GM10266 (cell line): ENCODE data around the gene DUSP23.

ENCODE experiments used
- DNase-seq: peaks from one replicate; pipeline ENCODE4 v3.0.0; 2012; ENCODE audit errors: extremely low spot score
- CTCF ChIP-seq: IDR thresholded peaks from 2 replicates; pipeline ENCODE4 v1.5.1; 2012; ENCODE audit warnings: mild to moderate bottlenecking, low read depth; ENCODE audit not compliant: control insufficient read depth, insufficient read depth; ENCODE audit errors: missing control alignments

The DUSP23 gene

GRCh38 chr1:159827102-159827490 is 46.3 kb downstream of the DUSP23 start:
- DNase-seq, result no peak
- no peak for TF ChIP-seq CTCF

DNA sequence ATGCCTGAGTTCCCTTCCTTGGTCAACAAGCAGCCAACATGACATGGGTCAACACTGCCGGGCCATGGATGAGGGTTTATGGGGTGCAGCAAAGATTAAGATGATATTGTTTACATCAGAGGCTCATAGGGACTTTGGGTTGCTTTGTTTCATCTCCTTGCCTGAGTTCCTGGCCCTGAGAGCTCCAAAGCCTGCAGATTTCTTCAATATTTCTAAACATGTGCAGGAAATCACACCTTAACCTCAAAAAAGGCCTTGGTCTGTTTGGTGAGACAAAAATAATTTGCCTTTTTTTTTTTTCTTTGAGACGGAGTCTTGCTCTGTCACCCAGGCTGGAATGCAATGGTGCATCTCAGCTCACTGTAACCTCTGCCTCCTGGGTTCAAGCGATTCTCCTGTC is 46.8 kb downstream of the DUSP23 start:
- no peak for TF ChIP-seq CTCF
- no peak for DNase-seq

GRCh38 chr1:159828176-159828575 is 47.4 kb downstream of the DUSP23 start:
- DNase-seq, result no peak
- TF ChIP-seq CTCF, result no peak

DNA sequence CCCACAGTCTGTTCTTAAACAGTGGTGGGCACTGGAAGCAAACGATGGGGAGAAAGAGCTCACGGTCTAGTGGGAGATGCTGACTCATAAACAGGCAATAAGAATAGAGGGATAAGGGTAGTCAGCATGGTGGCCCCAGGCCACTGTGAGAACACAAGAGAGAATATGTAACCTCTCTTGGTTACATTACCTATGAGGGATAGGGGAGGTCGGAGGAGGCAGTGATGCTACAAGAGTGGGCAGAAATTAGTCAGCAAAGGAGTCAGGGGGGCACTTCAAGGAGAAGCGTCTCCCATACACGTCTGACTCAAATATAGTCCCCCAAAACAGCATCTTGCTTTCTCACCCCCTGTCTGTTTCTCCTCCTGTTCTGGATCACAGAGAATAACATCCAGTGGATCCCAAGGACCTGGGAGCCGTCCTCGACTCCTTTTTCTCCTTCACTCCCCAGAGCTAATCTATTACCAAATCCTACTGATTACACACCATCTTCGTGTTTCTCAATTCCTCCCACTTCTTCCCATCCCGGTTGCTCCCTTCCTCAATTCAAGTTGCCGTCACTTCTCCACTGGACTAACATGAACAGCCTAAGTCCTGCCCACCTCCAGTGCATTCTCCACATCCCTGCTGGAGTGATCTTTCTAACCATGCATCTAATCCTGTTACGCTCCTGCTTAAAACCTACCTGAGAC is 48.0 kb downstream of the DUSP23 start:
- DNase-seq, result no peak
- no peak for TF ChIP-seq CTCF

DNA sequence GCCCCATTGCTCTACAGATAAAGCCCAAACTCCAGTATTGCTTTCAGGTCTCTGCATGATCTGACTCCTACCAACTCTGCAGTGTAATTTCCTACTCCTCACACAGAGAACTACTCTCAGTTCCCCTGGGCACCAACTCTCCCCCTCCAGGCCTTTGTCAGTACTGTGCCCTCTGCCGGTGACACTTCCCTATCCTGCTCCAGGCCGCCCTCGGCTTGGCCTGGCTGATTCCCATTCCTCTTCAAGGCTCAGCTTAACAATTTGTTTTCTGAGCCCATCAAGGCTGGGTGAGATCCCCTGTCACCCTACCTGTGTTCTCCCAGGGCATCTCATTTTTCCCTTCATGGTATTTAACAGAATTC is 48.5 kb downstream of the DUSP23 start:
- TF ChIP-seq CTCF, result peak; percentile 39
- peak; percentile 33 for DNase-seq

DNA sequence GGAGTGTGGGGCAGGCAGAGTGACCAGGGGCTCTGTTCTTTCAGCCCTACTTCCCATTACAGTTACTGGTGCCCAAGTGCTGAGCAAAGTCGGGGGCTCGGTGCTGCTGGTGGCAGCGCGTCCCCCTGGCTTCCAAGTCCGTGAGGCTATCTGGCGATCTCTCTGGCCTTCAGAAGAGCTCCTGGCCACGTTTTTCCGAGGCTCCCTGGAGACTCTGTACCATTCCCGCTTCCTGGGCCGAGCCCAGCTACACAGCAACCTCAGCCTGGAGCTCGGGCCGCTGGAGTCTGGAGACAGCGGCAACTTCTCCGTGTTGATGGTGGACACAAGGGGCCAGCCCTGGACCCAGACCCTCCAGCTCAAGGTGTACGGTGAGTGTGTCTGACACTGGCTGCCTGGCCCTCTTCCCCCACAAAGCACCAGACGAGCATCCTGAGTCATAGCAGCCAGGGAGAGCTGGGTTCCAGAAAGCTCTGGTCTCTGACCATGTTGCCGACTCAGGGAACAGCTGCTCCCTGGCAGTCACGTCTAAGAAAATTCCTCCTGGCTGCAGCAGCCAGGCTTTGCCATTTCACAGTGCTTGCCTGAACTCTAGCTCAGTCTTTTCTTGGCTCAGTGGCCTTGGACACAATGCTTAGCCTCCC is 49.2 kb downstream of the DUSP23 start:
- no peak for TF ChIP-seq CTCF
- DNase-seq, result no peak

DNA sequence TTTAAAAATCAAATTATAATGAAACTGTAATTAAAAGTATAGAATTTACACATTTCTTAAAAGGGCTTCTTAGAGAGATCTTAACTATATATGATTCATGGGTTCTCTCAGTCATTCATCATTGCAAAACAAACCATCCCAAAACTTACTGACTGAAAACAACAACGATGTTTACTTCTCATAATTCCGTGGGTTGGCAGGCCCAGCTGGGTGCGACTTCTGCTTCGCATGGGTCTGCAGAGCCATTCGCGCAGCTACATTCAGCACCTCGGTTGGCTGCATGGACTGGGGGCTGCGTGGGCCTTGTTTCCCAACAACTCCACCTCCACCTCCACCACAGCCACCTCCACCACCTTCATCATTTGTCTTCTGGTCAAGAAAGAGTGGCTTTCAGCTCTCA is 50.0 kb downstream of the DUSP23 start:
- no peak for TF ChIP-seq CTCF
- no peak for DNase-seq
